ENCODE measurements around the gene A3GALT2. TPM values are rescaled to one million over a fixed set of nuclear protein-coding genes. Genes with fewer than 3 reads are reported as not detected.
A peak's percentile ranks its signal among the peaks of the same experiment; 100 is the strongest.

The A3GALT2 gene
- total RNA-seq, 1 experiment from 2014 or later, result not detected

DNA sequence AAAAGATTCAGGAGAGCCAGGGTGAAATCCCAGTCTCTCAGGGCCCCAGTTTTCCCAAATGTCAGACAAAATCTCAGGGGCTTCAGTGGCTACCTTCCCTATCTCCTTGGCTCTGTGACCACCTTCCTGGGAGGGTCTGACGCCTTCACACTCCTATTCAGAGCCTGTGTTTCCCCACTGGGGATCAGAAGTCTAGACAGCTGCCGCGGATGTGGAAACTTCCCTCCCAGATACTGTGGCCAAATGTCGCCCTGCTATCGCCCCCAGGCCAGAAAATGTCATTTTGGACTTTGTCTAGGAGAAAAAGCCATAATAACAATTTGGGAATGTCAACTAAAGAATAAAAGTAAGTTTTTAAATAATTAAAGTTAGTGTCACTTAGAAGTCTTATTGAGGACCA lies 15.9 kb downstream of the A3GALT2 start:
- Mint-ChIP-seq H3K4me3 (no peak overlapping the region; a peak in 1 of 5 replicates), H3K4me1 (peaks cover 8 to 13% of the 10 kb centered on the region in 2 experiments; a peak in 3 of 4 replicates), H3K36me3 (ENCODE audit: insufficient read depth in 1 of 3, low read depth in 3 of 3) (peaks cover 5 to 12% (median 11%) of the 10 kb centered on the region in 3 experiments; a peak in 5 of 7 replicates), H3K27ac (peak overlapping the region in 1 of 3 experiments; percentile 65; a peak in 2 of 7 replicates), H3K27me3 (ENCODE audit: low read depth) (peaks cover 8% of the 10 kb centered on the region), H3K9me3 (peaks cover 0 to 4% of the 10 kb centered on the region in 2 experiments; a peak in 4 of 5 replicates)
- H2BK15ac ChIP-seq (ENCODE audit: low read depth, low read length), result no peak overlapping the region
- no peak overlapping the region for H4K8ac ChIP-seq (replicated peaks; ENCODE audit: insufficient read length, low read depth, low read length)
- H3K18ac ChIP-seq (ENCODE audit: insufficient read length, low read depth, low read length), result no peak overlapping the region
- peaks cover 4% of the 10 kb centered on the region; the same call in 1 of the 2 replicates for H3K27me3 ChIP-seq (ENCODE audit: insufficient read depth, low read length)
- H3K23me2 ChIP-seq (ENCODE audit: insufficient read length, low read depth, low read length, poor library complexity, severe bottlenecking), result peaks cover 3% of the 10 kb centered on the region
- no peak overlapping the region for H2BK120ac ChIP-seq (ENCODE audit: low read depth, low read length, poor library complexity, severe bottlenecking)
- no peak overlapping the region for H2AK5ac ChIP-seq (ENCODE audit: insufficient read length, low read length)
- no peak overlapping the region for H3K14ac ChIP-seq (ENCODE audit: insufficient read depth, low read length)
- H3K23ac ChIP-seq (ENCODE audit: insufficient read length, low read depth, low read length), result no peak overlapping the region
- H3T11ph ChIP-seq (ENCODE audit: low read length), result no peak overlapping the region
- no peak overlapping the region for H4K5ac ChIP-seq (ENCODE audit: insufficient read length, low read depth, low read length)
- no peak overlapping the region for H2BK12ac ChIP-seq (ENCODE audit: insufficient read length, low read depth, low read length)
- no peak overlapping the region for H2AFZ ChIP-seq (ENCODE audit: low read length)
- H2BK20ac ChIP-seq (ENCODE audit: low read depth, low read length, poor library complexity, severe bottlenecking), result no peak overlapping the region
- no peaks in the 10 kb centered on the region for H3K4me1 ChIP-seq (ENCODE audit: insufficient read depth, low read length)
- no peak overlapping the region for H3K9ac ChIP-seq (ENCODE audit: extremely low read depth, insufficient read length, low read length)
- TF ChIP-seq CTCF (conservative IDR thresholded peaks at IDR 0.05), result no peak
- no CpG with 5 or more reads among the region's 5 CpGs for WGBS (ENCODE audit: extremely low coverage, insufficient read length, low lambda C conversion rate)
- no peak overlapping the region for H3K56ac ChIP-seq (ENCODE audit: insufficient read length, low read depth, low read length)
- no peak overlapping the region for H2BK5ac ChIP-seq (ENCODE audit: insufficient read length, low read length)
- H4K91ac ChIP-seq (ENCODE audit: insufficient read length, low read depth, low read length), result no peak overlapping the region
- no peaks in the 10 kb centered on the region for H4K20me1 ChIP-seq (ENCODE audit: control insufficient read depth, insufficient read depth, insufficient read length)
- H3K27ac ChIP-seq (ENCODE audit: insufficient read length, low read depth, low read length), result no peak overlapping the region
- H3K79me1 ChIP-seq (ENCODE audit: insufficient read depth, low read depth, low read length, poor library complexity, severe bottlenecking), result no peaks in the 10 kb centered on the region
- no peak overlapping the region for H3K4me2 ChIP-seq (ENCODE audit: insufficient read depth, insufficient read length, low read length)
- H3K79me2 ChIP-seq (ENCODE audit: insufficient read depth, low read length), result no peaks in the 10 kb centered on the region
- no peaks in the 10 kb centered on the region for H3K9me3 ChIP-seq (ENCODE audit: control insufficient read depth, low read depth, low read length)
- H3K4ac ChIP-seq (ENCODE audit: low read depth, low read length), result no peak overlapping the region
- no peak for DNase-seq

Data from H9 (cell line).